ENCODE data around the gene SKI. TPM values are rescaled to one million over a fixed set of nuclear protein-coding genes. Genes with fewer than 3 reads are reported as not detected.

The SKI gene
- total RNA-seq, 2 donors from 2014 or later: 135 to 138 TPM

DNA sequence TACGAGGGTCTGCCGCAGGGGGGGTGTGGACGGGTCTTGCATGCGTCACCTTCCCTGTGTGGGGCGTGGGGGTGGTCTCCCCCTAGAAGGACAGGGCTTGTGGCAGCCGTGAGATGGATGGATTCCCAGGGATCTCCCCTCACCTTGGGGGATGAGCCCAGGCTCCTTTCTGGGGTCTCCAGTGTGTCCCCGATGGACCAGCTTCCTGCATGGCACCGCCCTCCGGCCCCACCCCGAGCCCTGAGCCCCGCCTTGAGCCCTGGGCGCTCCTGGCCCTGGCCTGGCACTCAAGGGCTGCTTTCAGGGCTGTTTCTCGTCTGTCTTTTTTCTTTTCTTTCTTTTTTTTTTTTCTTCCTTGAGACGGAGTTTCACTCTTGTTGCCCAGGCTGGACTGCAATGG lies 59.5 kb downstream of the SKI start:
- no peaks in the 10 kb centered on the region for H3K36me3 ChIP-seq
- no peak overlapping the region for H3K4me3 ChIP-seq
- H3K9me3 ChIP-seq: no peaks in the 10 kb centered on the region
- peaks cover 65 to 90% of the 10 kb centered on the region in 2 donors for H3K4me1 ChIP-seq (ENCODE audit: control insufficient read depth in 1 of 2, low read depth in 2 of 2)
- TF ChIP-seq CTCF (IDR thresholded peaks at IDR 0.05): no peak
- ATAC-seq (ENCODE audit: insufficient number of reproducible peaks, low FRiP score, low read depth): no peak
- no peak overlapping the region for H3K27ac ChIP-seq
- DNase-seq (ENCODE audit: low spot score): no peak
- H3K27me3 ChIP-seq (replicated peaks; ENCODE audit: insufficient read depth): no peaks in the 10 kb centered on the region

DNA sequence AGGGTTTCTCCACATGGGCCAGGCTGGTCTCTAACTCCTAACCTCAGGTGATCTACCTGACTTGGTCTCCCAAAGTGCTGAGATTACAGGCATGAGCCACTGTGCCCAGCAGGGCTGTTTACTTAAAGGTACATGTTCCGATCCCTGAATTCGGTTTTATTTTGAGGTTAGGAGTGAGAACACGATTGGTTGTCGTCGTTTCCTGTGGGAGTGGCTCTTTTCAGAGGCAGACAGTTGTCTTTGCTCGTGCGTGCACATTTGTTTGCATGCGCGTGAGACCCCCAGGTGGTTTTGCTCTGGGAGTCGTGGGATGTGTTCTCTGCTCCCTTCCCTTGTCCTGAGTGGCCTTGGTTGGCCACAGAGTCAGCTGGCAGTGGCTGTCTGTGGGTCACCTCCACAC lies 60.2 kb downstream of the SKI start:
- no peak overlapping the region for H3K27ac ChIP-seq
- no peaks in the 10 kb centered on the region for H3K36me3 ChIP-seq
- H3K4me1 ChIP-seq (ENCODE audit: control insufficient read depth in 1 of 2, low read depth in 2 of 2): peaks cover 66 to 90% of the 10 kb centered on the region in 2 donors
- no peak for TF ChIP-seq CTCF (IDR thresholded peaks at IDR 0.05)
- DNase-seq (ENCODE audit: low spot score) (no peak), ATAC-seq (ENCODE audit: insufficient number of reproducible peaks, low FRiP score, low read depth) (no peak)
- H3K27me3 ChIP-seq (replicated peaks; ENCODE audit: insufficient read depth): no peaks in the 10 kb centered on the region
- H3K4me3 ChIP-seq: no peak overlapping the region
- no peaks in the 10 kb centered on the region for H3K9me3 ChIP-seq

GRCh38 chr1:2288816-2289536 lies 60.9 kb downstream of the SKI start:
- no peak for TF ChIP-seq CTCF (IDR thresholded peaks at IDR 0.05)
- Histone ChIP-seq H3K9me3 (no peaks in the 10 kb centered on the region), H3K27me3 (replicated peaks; ENCODE audit: insufficient read depth) (no peaks in the 10 kb centered on the region), H3K27ac (no peak overlapping the region), H3K4me1 (ENCODE audit: control insufficient read depth in 1 of 2, low read depth in 2 of 2) (peaks cover 68 to 90% of the 10 kb centered on the region in 2 donors), H3K4me3 (no peak overlapping the region), H3K36me3 (no peaks in the 10 kb centered on the region)
- ATAC-seq (ENCODE audit: insufficient number of reproducible peaks, low FRiP score, low read depth) (no peak), DNase-seq (ENCODE audit: low spot score) (no peak)

GRCh38 chr1:2289607-2290006 lies 61.5 kb downstream of the SKI start:
- H3K4me1 ChIP-seq (ENCODE audit: control insufficient read depth in 1 of 2, low read depth in 2 of 2): peaks cover 75 to 90% of the 10 kb centered on the region in 2 donors
- no peak overlapping the region for H3K4me3 ChIP-seq
- ATAC-seq (ENCODE audit: insufficient number of reproducible peaks, low FRiP score, low read depth) (no peak), DNase-seq (ENCODE audit: low spot score) (no peak)
- H3K27me3 ChIP-seq (replicated peaks; ENCODE audit: insufficient read depth): no peaks in the 10 kb centered on the region
- TF ChIP-seq CTCF (IDR thresholded peaks at IDR 0.05): no peak
- no peaks in the 10 kb centered on the region for H3K36me3 ChIP-seq
- no peaks in the 10 kb centered on the region for H3K9me3 ChIP-seq
- H3K27ac ChIP-seq: peak overlapping the region; percentile 86 to 90

- Histone ChIP-seq H3K27ac (peak overlapping the region; percentile 86 to 90), H3K4me3 (peak overlapping the region; percentile 73), H3K9me3 (no peaks in the 10 kb centered on the region), H3K36me3 (no peaks in the 10 kb centered on the region), H3K4me1 (ENCODE audit: control insufficient read depth in 1 of 2, low read depth in 2 of 2) (peaks cover 79 to 90% of the 10 kb centered on the region in 2 donors), H3K27me3 (replicated peaks; ENCODE audit: insufficient read depth) (no peaks in the 10 kb centered on the region)
- no peak for ATAC-seq (ENCODE audit: insufficient number of reproducible peaks, low FRiP score, low read depth)
- TF ChIP-seq CTCF (IDR thresholded peaks at IDR 0.05): no peak
- DNase-seq (ENCODE audit: low spot score): no peak
These were observed 62.1 kb downstream of the SKI start for GRCh38 chr1:2290171-2290578.

Data from thoracic aorta (tissue), 2 donors.